T-helper 2 cell treated with Interferon-gamma antibody and Interleukin-4, amounts not matched to agents 100 ng/mL and 5 ng/mL, for 36 hours (primary cell): ENCODE data around the gene MYO9B. TPM values are rescaled to one million over a fixed set of nuclear protein-coding genes. Genes with fewer than 3 reads are reported as not detected.
"Not testable (repeated sequence)": the region's sequence is repeated elsewhere in the genome, so short reads cannot be mapped to it uniquely, and the experiment has no call there.

Experiments used
- intact Hi-C: fragments of 100-400 bp; cut with micrococcal nuclease; formaldehyde crosslinking; loops from one replicate; pipeline ENCODE4 v1.15.1; 2023
- total RNA-seq: library from RNA; stranded (reverse); gene quantifications from 2 replicates; pipeline ENCODE4 v1.2.3, GENCODE V29; 2022

The MYO9B gene
- total RNA-seq, 1 donor from 2014 or later, result 171 TPM

- intact Hi-C loops, result no loop called here
These were observed 97.2 kb downstream of the MYO9B start for GRCh38 chr19:17172624-17173345.

GRCh38 chr19:17178291-17178690 is 102.7 kb downstream of the MYO9B start:
- intact Hi-C loops, result no loop called here

GRCh38 chr19:17180997-17181702 is 105.6 kb downstream of the MYO9B start:
- intact Hi-C loops, result no loop called here

- intact Hi-C loops, result no loop called here
These were observed 107.7 kb downstream of the MYO9B start for GRCh38 chr19:17183271-17183761.

- intact Hi-C loops, result no loop called here
These were observed 108.3 kb downstream of the MYO9B start for GRCh38 chr19:17183858-17184321.

GRCh38 chr19:17184371-17184841 is 108.8 kb downstream of the MYO9B start:
- intact Hi-C loops, result no loop called here

- intact Hi-C loops, result no loop called here
These were observed 110.0 kb downstream of the MYO9B start for GRCh38 chr19:17185590-17185989.

GRCh38 chr19:17191736-17192135 is 116.2 kb downstream of the MYO9B start:
- intact Hi-C loops, result not testable (repeated sequence)

GRCh38 chr19:17192751-17193150 is 117.2 kb downstream of the MYO9B start:
- intact Hi-C loops, result no loop called here

- intact Hi-C loops, result no loop called here
These were observed 119.0 kb downstream of the MYO9B start for GRCh38 chr19:17194608-17195007.

GRCh38 chr19:17195106-17195505 is 119.5 kb downstream of the MYO9B start:
- intact Hi-C loops, result no loop called here

- intact Hi-C loops, result no loop called here
These were observed 121.0 kb downstream of the MYO9B start for GRCh38 chr19:17196610-17197009.

- intact Hi-C loops, result no loop called here
These were observed 122.1 kb downstream of the MYO9B start for GRCh38 chr19:17197666-17198065.

GRCh38 chr19:17200408-17201079 is 125.0 kb downstream of the MYO9B start:
- intact Hi-C loops, result no loop called here

GRCh38 chr19:17202249-17202648 is 126.7 kb downstream of the MYO9B start:
- intact Hi-C loops, result no loop called here

- intact Hi-C loops, result no loop called here
These were observed 127.1 kb downstream of the MYO9B start for GRCh38 chr19:17202713-17203112.

GRCh38 chr19:17205237-17206140 is 129.9 kb downstream of the MYO9B start:
- intact Hi-C loops, result loop anchor here (5.0 kb wide), 1 partner anchor 77 kb away; the partner anchor contains the start of gene ANKLE1

- intact Hi-C loops, result loop anchor here (5.0 kb wide), 1 partner anchor 75 kb away; the partner anchor contains the start of gene ANKLE1
These were observed 131.4 kb downstream of the MYO9B start for GRCh38 chr19:17206736-17207581.
